Keratinocyte (primary cell): Measurements from ENCODE around the gene ITPR1. TPM values are rescaled to one million over a fixed set of nuclear protein-coding genes. Genes with fewer than 3 reads are reported as not detected.

ENCODE experiments used
- DNase-seq: peaks from one replicate; pipeline ENCODE4 v3.0.0-alpha.2; 2011; ENCODE audit warnings: low read depth, missing footprints, low spot score
- FAIRE-seq: peaks from 2 replicates; lab custom pipeline; 2011; peaks lifted over from hg19 to GRCh38; lab: Jason Lieb, UNC
- H2AFZ ChIP-seq: 2 replicates; pipeline ENCODE4 v1.6.0; 2012; ENCODE audit warnings: low read length, control low read depth, inconsistent platforms; ENCODE audit not compliant: control insufficient read depth
- H3K27ac ChIP-seq: 2 replicates; pipeline ENCODE4 v1.5.1; 2011; ENCODE audit warnings: low read length; ENCODE audit not compliant: control insufficient read depth, insufficient read depth
- H3K27me3 ChIP-seq: 3 replicates; pipeline ENCODE4 v1.6.0; 2011; ENCODE audit warnings: low read length; ENCODE audit not compliant: control insufficient read depth, insufficient read depth; ENCODE audit errors: extremely low read depth
- H3K36me3 ChIP-seq, 2 experiments: 2 replicates in 1 of 2; 3 replicates in 1 of 2; pipeline ENCODE4 v1.5.1; 2011; ENCODE audit warnings: low read length in 2 of 2, mild to moderate bottlenecking in 1 of 2; ENCODE audit not compliant: control insufficient read depth in 2 of 2, insufficient read depth in 2 of 2; ENCODE audit errors: extremely low read depth in 1 of 2
- H3K4me1 ChIP-seq: 3 replicates; pipeline ENCODE4 v1.5.1; 2011; ENCODE audit warnings: low read length; ENCODE audit not compliant: control insufficient read depth, insufficient read depth; ENCODE audit errors: extremely low read depth
- H3K4me2 ChIP-seq: 3 replicates; pipeline ENCODE4 v1.6.0; 2011; ENCODE audit warnings: low read depth, low read length; ENCODE audit not compliant: control insufficient read depth, insufficient read depth; ENCODE audit errors: extremely low read depth
- H3K4me3 ChIP-seq, 3 experiments: fragments of 200-600 bp in 1 of 3; sonication (generic) in 1 of 3; 2 replicates in 2 of 3; 3 replicates in 1 of 3; pipeline ENCODE4 v1.5.1; 2011 to 2016; ENCODE audit warnings: low read length in 3 of 3, mild to moderate bottlenecking in 3 of 3, control low read depth in 2 of 3, inconsistent platforms in 1 of 3, low read depth in 1 of 3, mixed read lengths in 1 of 3, mixed run types in 1 of 3, moderate library complexity in 1 of 3; ENCODE audit not compliant: control insufficient read depth in 2 of 3, insufficient read depth in 2 of 3; ENCODE audit errors: extremely low read depth in 1 of 3
- H3K79me2 ChIP-seq: 2 replicates; pipeline ENCODE4 v1.6.0; 2012; ENCODE audit warnings: low read length; ENCODE audit not compliant: control insufficient read depth, insufficient read depth
- H3K9ac ChIP-seq: 3 replicates; pipeline ENCODE4 v1.6.0; 2011; ENCODE audit warnings: low read length; ENCODE audit not compliant: control insufficient read depth, insufficient read depth; ENCODE audit errors: extremely low read depth
- H3K9me1 ChIP-seq: 3 replicates; pipeline ENCODE4 v1.6.0; 2011; ENCODE audit warnings: low read length; ENCODE audit not compliant: control insufficient read depth, insufficient read depth; ENCODE audit errors: extremely low read depth
- H3K9me3 ChIP-seq: 2 replicates; pipeline ENCODE4 v1.5.1; 2012; ENCODE audit warnings: low read depth, low read length; ENCODE audit not compliant: control insufficient read depth
- H4K20me1 ChIP-seq: 3 replicates; pipeline ENCODE4 v1.6.0; 2011; ENCODE audit warnings: low read length; ENCODE audit not compliant: control insufficient read depth, insufficient read depth; ENCODE audit errors: extremely low read depth
- EZH2 ChIP-seq: IDR thresholded peaks from one replicate; pipeline ENCODE4 v1.6.1; 2012; ENCODE audit warnings: inconsistent platforms, mild to moderate bottlenecking, low read length, moderate library complexity
- dilution Hi-C: fragments of 300-500 bp; cut with MboI; formaldehyde crosslinking; loops from one replicate; pipeline ENCODE4 v1.7.0; 2020; ENCODE audit warnings: low sequenced_read_pairs; ENCODE audit not compliant: extremely low pct_ligation_motif_present
- polyA plus RNA-seq, 5 experiments: library from polyadenylated mRNA; depleted of rRNA in 3 of 5; stranded (reverse) in 3 of 5; stranded (forward) in 1 of 5; unstranded in 1 of 5; fragments of >200 nt; gene quantifications; 1 replicate in 1 of 5; 2 replicates in 3 of 5; 3 replicates in 1 of 5; pipeline versions ENCODE4 v1.2.1 to v1.2.3, GENCODE V29; 2011 to 2012; ENCODE audit warnings: missing spikeins in 2 of 5, low read depth in 1 of 5, low replicate concordance in 1 of 5
- TF ChIP-seq, protein P1 (sequence below), 3 experiments: IDR thresholded peaks in 1 of 3; conservative IDR thresholded peaks in 1 of 3; optimal IDR thresholded peaks in 1 of 3; 2 replicates in 2 of 3; 3 replicates in 1 of 3; pipeline versions ENCODE3 to v1.5.1; 2011; ENCODE audit warnings: low read length in 3 of 3, mild to moderate bottlenecking in 3 of 3, moderate library complexity in 2 of 3, control low read depth in 1 of 3, inconsistent platforms in 1 of 3; ENCODE audit not compliant: insufficient read depth in 2 of 3; ENCODE audit errors: extremely low read depth in 1 of 3

ITPR1 gene
- polyA plus RNA-seq, 1 donor (not counting 4 experiments of a cell fraction or from before 2014, with no cell fraction given) = 3.5 TPM

- Histone ChIP-seq H3K4me3 (no peak overlapping the region), H3K4me1 (peaks cover 29% of the 10 kb centered on the region), H3K9me3 (no peaks in the 10 kb centered on the region), H3K9ac (no peak overlapping the region), H2AFZ (no peak overlapping the region), H3K9me1 (peaks cover 3% of the 10 kb centered on the region), H3K4me2 (no peak overlapping the region), H4K20me1 (no peaks in the 10 kb centered on the region), H3K27ac (no peak overlapping the region), H3K79me2 (no peaks in the 10 kb centered on the region), H3K27me3 (no peaks in the 10 kb centered on the region), H3K36me3 (no peaks in the 10 kb centered on the region)
- no peak for DNase-seq
- dilution Hi-C loops = no loop called here
- no peak for FAIRE-seq
- no peak for TF ChIP-seq EZH2
- TF ChIP-seq, protein P1, sequence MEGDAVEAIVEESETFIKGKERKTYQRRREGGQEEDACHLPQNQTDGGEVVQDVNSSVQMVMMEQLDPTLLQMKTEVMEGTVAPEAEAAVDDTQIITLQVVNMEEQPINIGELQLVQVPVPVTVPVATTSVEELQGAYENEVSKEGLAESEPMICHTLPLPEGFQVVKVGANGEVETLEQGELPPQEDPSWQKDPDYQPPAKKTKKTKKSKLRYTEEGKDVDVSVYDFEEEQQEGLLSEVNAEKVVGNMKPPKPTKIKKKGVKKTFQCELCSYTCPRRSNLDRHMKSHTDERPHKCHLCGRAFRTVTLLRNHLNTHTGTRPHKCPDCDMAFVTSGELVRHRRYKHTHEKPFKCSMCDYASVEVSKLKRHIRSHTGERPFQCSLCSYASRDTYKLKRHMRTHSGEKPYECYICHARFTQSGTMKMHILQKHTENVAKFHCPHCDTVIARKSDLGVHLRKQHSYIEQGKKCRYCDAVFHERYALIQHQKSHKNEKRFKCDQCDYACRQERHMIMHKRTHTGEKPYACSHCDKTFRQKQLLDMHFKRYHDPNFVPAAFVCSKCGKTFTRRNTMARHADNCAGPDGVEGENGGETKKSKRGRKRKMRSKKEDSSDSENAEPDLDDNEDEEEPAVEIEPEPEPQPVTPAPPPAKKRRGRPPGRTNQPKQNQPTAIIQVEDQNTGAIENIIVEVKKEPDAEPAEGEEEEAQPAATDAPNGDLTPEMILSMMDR (optimal IDR thresholded peaks at IDR 0.05 in 1 of 3, IDR thresholded peaks at IDR 0.05 in 1 of 3, conservative IDR thresholded peaks at IDR 0.05 in 1 of 3; ENCODE audit: extremely low read depth in 1 of 3, insufficient read depth in 2 of 3, low read length in 3 of 3) = no peak
These were observed 330.2 kb downstream of the ITPR1 start for GRCh38 chr3:4823385-4823784.

DNA sequence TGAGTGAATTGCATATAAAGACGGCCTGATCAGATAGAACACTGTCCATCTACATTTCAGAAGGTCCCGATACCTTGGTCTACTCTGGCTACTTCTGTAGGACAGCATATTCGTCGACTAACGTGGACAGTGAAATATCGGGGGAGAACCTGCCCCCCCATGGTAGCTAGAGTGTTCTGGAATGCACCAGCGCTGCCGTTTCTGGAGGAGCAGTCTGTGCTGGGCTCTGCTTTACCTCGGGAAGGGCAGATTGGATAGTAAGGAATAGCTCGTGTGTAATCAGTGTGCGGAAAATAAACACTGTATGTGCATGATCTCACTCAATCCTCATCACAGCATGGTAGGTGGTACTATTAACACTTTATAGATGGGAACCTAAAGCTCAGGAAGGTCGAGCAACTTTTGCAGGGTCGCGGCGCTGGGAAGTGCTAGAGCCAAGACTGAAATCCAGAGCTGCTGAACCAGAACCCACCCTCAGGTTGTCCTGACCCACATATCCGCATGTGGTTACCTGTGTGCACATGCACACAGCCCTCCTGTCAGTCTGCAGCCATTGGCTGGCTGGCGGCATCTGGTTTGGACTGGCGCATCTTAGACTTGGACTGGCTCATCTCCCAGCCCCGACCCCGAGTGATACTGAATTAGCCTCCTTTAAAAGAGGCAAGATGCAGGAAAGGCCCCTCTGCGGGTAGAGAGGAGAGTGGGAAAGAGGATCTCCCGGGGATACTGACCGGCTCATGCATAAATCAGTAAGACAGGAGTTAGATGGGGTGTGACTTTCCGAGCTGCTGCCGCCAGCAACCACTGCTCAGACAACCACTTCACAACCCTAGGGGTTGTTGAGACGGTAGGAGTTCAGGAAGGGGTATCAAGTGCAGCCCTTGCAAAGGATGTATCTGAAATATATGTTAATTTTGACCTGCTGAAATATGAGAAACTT lies 331.1 kb downstream of the ITPR1 start:
- H3K36me3 ChIP-seq = no peaks in the 10 kb centered on the region
- H2AFZ ChIP-seq = no peak overlapping the region
- DNase-seq (no peak), FAIRE-seq (no peak)
- no peak overlapping the region for H3K9ac ChIP-seq
- dilution Hi-C loops = no loop called here
- TF ChIP-seq EZH2 = no peak
- TF ChIP-seq, protein P1 (optimal IDR thresholded peaks at IDR 0.05 in 1 of 3, IDR thresholded peaks at IDR 0.05 in 1 of 3, conservative IDR thresholded peaks at IDR 0.05 in 1 of 3; ENCODE audit: extremely low read depth in 1 of 3, insufficient read depth in 2 of 3, low read length in 3 of 3) = no peak
- peaks cover 3% of the 10 kb centered on the region for H3K9me1 ChIP-seq
- H4K20me1 ChIP-seq = no peaks in the 10 kb centered on the region
- H3K4me1 ChIP-seq = peaks cover 37% of the 10 kb centered on the region
- H3K79me2 ChIP-seq = no peaks in the 10 kb centered on the region
- H3K4me3 ChIP-seq = peak overlapping the region in 1 of 3 experiments; percentile 19
- no peaks in the 10 kb centered on the region for H3K9me3 ChIP-seq
- H3K4me2 ChIP-seq = peak overlapping the region; percentile 68
- no peaks in the 10 kb centered on the region for H3K27me3 ChIP-seq
- H3K27ac ChIP-seq = peak overlapping the region; percentile 59
